ENCODE measurements around the gene ATF6B.

ATF6B gene

DNA sequence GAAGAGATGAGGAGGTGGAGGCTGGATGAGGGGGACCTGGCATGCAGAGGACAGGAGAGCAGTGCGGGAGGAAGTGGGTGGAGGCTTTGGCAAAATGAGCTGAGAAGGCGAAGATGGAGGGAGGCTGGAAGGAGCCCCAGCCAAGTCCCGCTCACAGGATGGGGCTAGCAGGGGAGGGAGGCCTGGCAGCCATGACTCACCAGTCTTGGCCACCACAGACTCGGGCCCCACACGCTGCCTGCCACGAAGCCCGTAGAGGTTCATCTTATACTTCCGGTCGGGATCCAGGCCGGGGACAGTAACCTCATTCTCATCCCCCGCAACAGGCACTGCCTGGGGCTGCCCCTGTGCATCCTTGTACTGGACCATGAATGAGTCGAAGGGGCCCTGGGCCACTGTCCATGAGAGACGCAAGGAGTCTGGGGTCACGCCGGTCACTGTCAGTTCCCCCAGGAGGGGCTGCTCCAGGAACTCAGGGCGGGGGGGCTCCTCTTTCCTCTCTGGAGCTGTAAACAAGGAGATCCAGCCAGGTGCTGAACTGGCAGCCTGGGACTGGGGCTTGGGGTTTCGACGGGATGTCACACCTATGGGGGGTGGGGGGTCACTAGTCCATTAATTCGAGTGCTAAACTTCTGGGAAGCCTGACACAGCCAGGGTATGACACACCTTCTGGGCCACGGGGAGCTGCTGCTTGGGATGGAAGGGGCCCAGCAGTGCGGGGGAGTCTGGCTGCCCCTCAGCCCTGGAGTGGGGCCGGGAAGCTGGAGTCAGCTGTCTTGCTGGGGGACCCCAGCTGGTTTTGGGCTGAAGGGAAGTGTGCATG is 46.7 kb downstream of the ATF6B start:
- no peak for DNase-seq (ENCODE audit: low read depth)
- no peak overlapping the region for H3K4me3 ChIP-seq (ENCODE audit: low read depth, low read length)
- TF ChIP-seq CTCF (IDR thresholded peaks at IDR 0.05; ENCODE audit: insufficient read depth, low read depth, low read length, missing control alignments), result no peak

DNA sequence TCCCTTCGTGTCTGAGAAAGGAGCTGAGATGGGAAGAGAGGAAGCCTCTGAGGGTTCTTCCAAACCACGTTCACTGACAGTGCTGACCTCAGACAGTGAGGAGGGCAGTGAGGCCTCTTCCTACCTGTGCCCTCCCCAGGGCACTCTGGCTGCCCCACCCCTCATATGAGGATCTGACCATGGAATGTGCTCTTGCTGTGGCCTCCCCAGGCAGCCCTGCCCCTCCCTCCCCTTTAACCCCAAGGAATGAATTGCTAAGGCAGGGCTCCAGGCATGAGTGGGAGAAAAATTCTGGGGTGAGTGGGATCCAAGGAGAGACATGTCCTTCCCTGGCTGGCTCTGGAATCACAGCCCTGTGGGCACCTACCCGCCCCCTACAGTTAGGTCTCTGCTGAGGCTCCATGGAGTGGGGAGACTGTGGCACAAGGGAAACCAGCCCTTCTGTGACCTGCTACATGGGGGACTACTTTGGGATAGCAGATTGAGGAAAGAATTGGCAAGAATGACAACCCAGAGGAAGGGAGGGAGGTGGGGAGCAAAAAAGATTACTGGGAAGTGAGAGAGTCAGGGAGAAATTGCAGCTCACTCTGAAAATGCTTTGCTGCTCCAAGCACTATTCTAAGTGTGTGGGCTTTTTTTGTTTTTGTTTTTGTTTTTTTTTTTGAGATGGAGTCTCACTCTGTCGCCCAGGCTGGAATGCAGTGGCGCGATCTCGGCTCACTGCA is 48.3 kb downstream of the ATF6B start:
- DNase-seq (ENCODE audit: low read depth), result no peak
- TF ChIP-seq CTCF (IDR thresholded peaks at IDR 0.05; ENCODE audit: insufficient read depth, low read depth, low read length, missing control alignments), result no peak
- H3K4me3 ChIP-seq (ENCODE audit: low read depth, low read length), result no peak overlapping the region

GRCh38 chr6:32076321-32076809 is 51.7 kb downstream of the ATF6B start:
- no peak for DNase-seq (ENCODE audit: low read depth)
- TF ChIP-seq CTCF (IDR thresholded peaks at IDR 0.05; ENCODE audit: insufficient read depth, low read depth, low read length, missing control alignments), result no peak
- no peak overlapping the region for H3K4me3 ChIP-seq (ENCODE audit: low read depth, low read length)

- no peak for TF ChIP-seq CTCF (IDR thresholded peaks at IDR 0.05; ENCODE audit: insufficient read depth, low read depth, low read length, missing control alignments)
Observed at GRCh38 chr6:32075781-32076180, 52.3 kb downstream of the ATF6B start.

GRCh38 chr6:32074996-32075532 is 53.0 kb downstream of the ATF6B start:
- TF ChIP-seq CTCF (IDR thresholded peaks at IDR 0.05; ENCODE audit: insufficient read depth, low read depth, low read length, missing control alignments), result no peak
- no peak overlapping the region for H3K4me3 ChIP-seq (ENCODE audit: low read depth, low read length)
- no peak for DNase-seq (ENCODE audit: low read depth)

More at GRCh38 chr6:32075781-32076180, 52.3 kb downstream of the ATF6B start:
- no peak overlapping the region for H3K4me3 ChIP-seq (ENCODE audit: low read depth, low read length)
- no peak for DNase-seq (ENCODE audit: low read depth)

DNA sequence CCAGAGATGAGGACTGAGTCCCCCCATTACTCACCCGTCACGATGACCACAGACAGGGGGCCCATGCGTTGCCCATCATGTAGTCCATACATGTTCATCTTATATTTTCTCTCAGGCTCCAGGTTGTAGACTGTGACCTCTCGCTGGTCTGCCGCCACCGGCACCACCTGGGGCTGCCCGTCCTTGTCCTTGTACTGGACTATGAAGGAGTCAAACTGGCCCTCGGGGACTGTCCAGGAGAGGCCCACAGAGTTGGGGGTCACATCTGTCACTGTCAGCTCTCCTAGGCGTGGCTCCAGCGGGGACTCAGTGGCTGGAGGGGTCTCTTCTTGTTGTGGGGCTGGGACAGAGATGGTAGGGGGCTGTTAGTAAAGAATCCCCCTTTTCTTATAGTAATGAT is 54.4 kb downstream of the ATF6B start:
- H3K4me3 ChIP-seq (ENCODE audit: low read depth, low read length), result no peak overlapping the region
- DNase-seq (ENCODE audit: low read depth), result no peak
- no peak for TF ChIP-seq CTCF (IDR thresholded peaks at IDR 0.05; ENCODE audit: insufficient read depth, low read depth, low read length, missing control alignments)

Measured in GM12865 (cell line).